ENCODE data around the gene MANEAL. TPM values are rescaled to one million over a fixed set of nuclear protein-coding genes. Genes with fewer than 3 reads are reported as not detected.

MANEAL gene
- 11.6 and 21.1 TPM in 2 replicates for total RNA-seq (ENCODE audit: low replicate concordance)
- long read RNA-seq, partial matches to known transcripts: 3 of 13 reads
- long read RNA-seq, other reads (novel, unspliced or antisense): 8 of 13 reads

DNA sequence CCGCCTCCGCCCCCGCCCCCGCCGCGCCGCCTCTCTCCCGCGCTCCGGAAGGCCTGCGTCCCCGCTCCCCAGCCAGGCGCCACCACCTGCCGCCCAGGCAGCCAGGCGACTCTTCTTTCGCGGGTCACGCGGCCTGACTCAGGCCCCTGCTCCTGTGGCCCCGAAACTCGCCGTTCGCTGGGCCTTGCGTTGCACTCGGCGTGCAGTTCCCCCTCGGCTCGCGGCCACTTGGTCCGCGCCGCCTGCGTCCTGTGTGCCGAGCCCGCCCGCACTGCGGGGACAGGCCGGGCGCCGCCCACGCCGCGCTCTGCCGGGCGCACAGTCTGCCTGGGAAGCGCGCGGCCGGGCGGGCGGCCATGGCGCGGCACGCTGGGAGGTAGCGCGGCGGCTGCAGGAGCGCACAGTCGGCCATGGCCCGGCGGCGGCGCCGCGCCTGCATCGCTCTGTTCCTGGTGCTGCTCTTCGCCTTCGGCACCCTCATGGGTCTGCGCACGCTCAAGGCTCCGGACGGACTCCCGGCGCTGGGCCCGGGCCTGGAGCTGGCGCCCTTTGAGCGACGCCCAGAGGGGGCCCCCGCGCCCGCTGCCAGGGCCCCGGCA lies at the start of gene MANEAL:
TSS of gene MANEAL (plus strand) at position 75 of the 599 bp plus-strand sequence. CDS start at position 411, 336 bp downstream.
- no peaks in the 10 kb centered on the region for H3K4me1 Mint-ChIP-seq (ENCODE audit: unreplicated experiment)
- peak within 1 kb of the TSS; percentile 86 for H3K4me3 Mint-ChIP-seq
- no peaks in the 10 kb centered on the region for H3K9me3 Mint-ChIP-seq
- H3K27me3 Mint-ChIP-seq: peaks cover 54% of the 10 kb centered on the region
- H3K36me3 Mint-ChIP-seq: peaks cover 4% of the 10 kb centered on the region
- DNase-seq (ENCODE audit: extremely low spot score, unreplicated experiment): no peak
- no peak within 1 kb of the TSS for H3K27ac Mint-ChIP-seq
- no peak for TF ChIP-seq CTCF (conservative IDR thresholded peaks at IDR 0.05)

DNA sequence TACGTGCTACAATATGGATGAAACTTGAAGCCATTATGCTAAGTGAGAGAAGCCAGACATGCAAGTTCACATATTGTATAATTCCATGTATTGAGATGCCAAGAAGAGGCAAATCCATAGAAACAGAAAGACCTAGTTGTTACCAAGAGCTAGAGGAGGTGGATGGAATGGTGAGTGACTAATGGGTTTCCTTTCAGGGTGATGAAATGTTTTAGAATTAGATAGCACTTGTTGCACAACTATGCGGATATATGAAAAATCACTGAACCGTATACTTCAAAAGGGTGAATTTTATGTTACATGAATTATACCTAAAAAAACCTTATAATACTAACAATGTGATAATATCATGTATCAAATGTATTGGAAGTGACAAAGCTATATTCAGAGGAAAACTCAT lies 46.8 kb upstream of the MANEAL start:
- no peaks in the 10 kb centered on the region for H3K9me3 Mint-ChIP-seq
- H3K27me3 Mint-ChIP-seq: peaks cover 68% of the 10 kb centered on the region
- no peak for DNase-seq (ENCODE audit: extremely low spot score, unreplicated experiment)
- H3K4me1 Mint-ChIP-seq (ENCODE audit: unreplicated experiment): no peaks in the 10 kb centered on the region
- TF ChIP-seq CTCF (conservative IDR thresholded peaks at IDR 0.05): no peak
- H3K27ac Mint-ChIP-seq: no peak overlapping the region
- H3K4me3 Mint-ChIP-seq: no peak overlapping the region
- H3K36me3 Mint-ChIP-seq: no peaks in the 10 kb centered on the region

DNA sequence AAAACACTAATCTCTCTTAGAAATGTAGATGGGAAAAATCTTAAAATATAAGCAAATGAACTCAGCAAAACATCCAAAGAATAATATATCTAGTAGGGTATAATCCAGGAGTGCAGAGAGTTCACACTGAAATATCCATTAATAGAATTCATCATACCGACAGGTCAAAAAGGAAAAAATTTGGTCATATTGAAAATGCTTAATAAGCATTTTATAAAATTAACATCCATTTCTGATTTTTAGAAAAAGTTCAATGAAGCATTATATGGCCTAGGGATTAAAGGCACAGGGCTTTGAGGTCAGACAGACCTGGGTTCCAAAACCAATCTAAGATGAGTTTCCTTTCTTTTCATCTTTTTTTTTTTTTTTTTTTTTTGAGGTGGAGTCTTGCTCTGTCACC lies 45.1 kb upstream of the MANEAL start:
- no peaks in the 10 kb centered on the region for H3K36me3 Mint-ChIP-seq
- H3K27ac Mint-ChIP-seq: no peak overlapping the region
- DNase-seq (ENCODE audit: extremely low spot score, unreplicated experiment): no peak
- peaks cover 66% of the 10 kb centered on the region for H3K27me3 Mint-ChIP-seq
- no peaks in the 10 kb centered on the region for H3K9me3 Mint-ChIP-seq
- TF ChIP-seq CTCF (conservative IDR thresholded peaks at IDR 0.05): no peak
- H3K4me3 Mint-ChIP-seq: no peak overlapping the region
- no peaks in the 10 kb centered on the region for H3K4me1 Mint-ChIP-seq (ENCODE audit: unreplicated experiment)

- no peaks in the 10 kb centered on the region for H3K9me3 Mint-ChIP-seq
- TF ChIP-seq CTCF (conservative IDR thresholded peaks at IDR 0.05): no peak
- H3K4me3 Mint-ChIP-seq: peak overlapping the region; percentile 81
- H3K27ac Mint-ChIP-seq: no peak overlapping the region
- peaks cover 50% of the 10 kb centered on the region for H3K27me3 Mint-ChIP-seq
- no peak for DNase-seq (ENCODE audit: extremely low spot score, unreplicated experiment)
- H3K4me1 Mint-ChIP-seq (ENCODE audit: unreplicated experiment): no peaks in the 10 kb centered on the region
- H3K36me3 Mint-ChIP-seq: no peaks in the 10 kb centered on the region
Measured at GRCh38 chr1:37752213-37752582, 41.4 kb upstream of the MANEAL start.

DNA sequence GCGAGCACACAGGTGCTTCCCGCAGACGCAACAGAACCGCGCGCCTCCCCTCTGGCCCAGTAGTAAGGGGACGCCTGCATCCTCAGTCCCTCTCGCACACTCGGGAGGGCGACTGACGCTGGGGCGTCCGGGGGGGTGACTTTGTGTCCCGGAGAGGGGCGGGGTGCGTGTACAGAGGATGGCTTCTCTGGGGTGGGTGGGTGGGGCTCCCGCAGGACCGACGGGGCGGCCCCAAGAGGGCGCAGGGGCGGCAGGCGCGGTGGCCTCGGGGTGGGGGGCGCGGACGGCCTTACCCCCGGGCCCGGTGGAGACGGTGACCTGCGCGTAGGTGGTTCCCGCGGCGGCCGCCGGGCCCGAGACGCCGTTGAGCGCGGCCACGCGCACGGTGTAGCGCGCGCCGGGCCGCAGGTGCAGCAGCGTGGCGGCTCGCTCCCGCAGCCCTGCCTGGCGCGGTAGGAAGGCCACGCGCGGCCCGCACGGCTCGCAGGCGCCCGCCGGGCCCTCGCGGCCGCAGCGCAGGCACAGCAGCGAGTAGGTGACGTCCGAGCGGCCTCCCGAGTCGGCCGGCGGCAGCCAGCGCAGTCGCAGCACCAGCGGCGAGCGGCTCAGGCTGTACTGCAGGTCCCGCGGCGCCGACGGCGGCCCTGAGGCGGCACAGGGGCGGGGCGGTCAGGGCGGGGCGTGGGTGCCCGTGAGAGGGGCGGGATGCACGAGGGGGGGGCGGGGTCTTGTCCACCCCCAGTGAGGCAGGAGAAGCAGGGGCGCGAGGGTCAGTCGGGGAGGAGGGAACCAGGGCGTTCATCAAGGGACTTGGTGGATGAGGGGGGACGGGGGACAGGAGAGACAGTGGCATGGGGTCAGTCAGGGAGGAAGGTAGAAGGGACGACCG lies 40.8 kb upstream of the MANEAL start:
- H3K27me3 Mint-ChIP-seq: peaks cover 45% of the 10 kb centered on the region
- DNase-seq (ENCODE audit: extremely low spot score, unreplicated experiment): no peak

More for the DNA sequence above, 40.8 kb upstream of the MANEAL start:
- no peaks in the 10 kb centered on the region for H3K36me3 Mint-ChIP-seq
- no peaks in the 10 kb centered on the region for H3K9me3 Mint-ChIP-seq
- no peak for TF ChIP-seq CTCF (conservative IDR thresholded peaks at IDR 0.05)
- no peaks in the 10 kb centered on the region for H3K4me1 Mint-ChIP-seq (ENCODE audit: unreplicated experiment)
- H3K27ac Mint-ChIP-seq: no peak overlapping the region
- H3K4me3 Mint-ChIP-seq: peak overlapping the region; percentile 81
